GM12878 (cell line): ENCODE measurements around the gene UBE2C. TPM values are rescaled to one million over a fixed set of nuclear protein-coding genes. Genes with fewer than 3 reads are reported as not detected.

Experiments
- ATAC-seq: fragments of 200-7000 bp; cut with Tn5 transposase; 3 replicates; pipeline ENCODE4 v1.9.1; 2020; ENCODE audit warnings: mild to moderate bottlenecking, moderate library complexity
- BruUV-seq: library from RNA; stranded (reverse); fragments of 400-500 nt; replicated peaks from 2 replicates; lab custom pipeline; 2021; lab: Mats Ljungman, UMichigan
- CTCF ChIA-PET: fragments of 300-600 bp; sonication (Branson Sonifier 250); formaldehyde crosslinking; extraction: SDS; loops from one replicate; lab custom pipeline; 2021; ENCODE audit warnings: inconsistent platforms; lab: Yijun Ruan, JAX
- POLR2A ChIA-PET: fragments of 350-600 bp; formaldehyde crosslinking; extraction: SDS; loops from one replicate; lab custom pipeline; 2021; ENCODE audit warnings: inconsistent platforms; lab: Charles Lee
- RAD21 ChIA-PET: fragments of 300-600 bp; sonication (Branson Sonifier 250); formaldehyde crosslinking; loops from one replicate; lab custom pipeline; 2023; ENCODE audit warnings: antibody characterized with exemption; ENCODE audit not compliant: unreplicated experiment; lab: Charles Lee
- SMC1A ChIA-PET: fragments of 300-600 bp; sonication (Branson Sonifier 250); formaldehyde crosslinking; loops from one replicate; lab custom pipeline; 2023; ENCODE audit not compliant: unreplicated experiment, uncharacterized antibody; lab: Charles Lee
- DNase-seq: peaks from one replicate; pipeline ENCODE4 v3.0.0-alpha.2; 2011; ENCODE audit warnings: low read depth, low spot score
- FAIRE-seq: peaks from 3 replicates; lab custom pipeline; 2011; peaks lifted over from hg19 to GRCh38; lab: Jason Lieb, UNC
- H2AFZ ChIP-seq: 2 replicates; pipeline ENCODE4 v1.6.0; 2011; ENCODE audit warnings: low read depth, low read length, control low read depth; ENCODE audit not compliant: control insufficient read depth
- H3K27ac ChIP-seq: 2 replicates; pipeline ENCODE4 v1.5.1; 2011; ENCODE audit warnings: control low read depth; ENCODE audit not compliant: control insufficient read depth, insufficient read depth
- H3K27me3 ChIP-seq, 2 experiments: replicated peaks in 1 of 2; 2 replicates each; pipeline versions ENCODE4 v1.6.0 to v1.6.1; 2011; ENCODE audit warnings: low read length in 1 of 2; ENCODE audit not compliant: control insufficient read depth in 2 of 2, insufficient read depth in 2 of 2
- H3K36me3 ChIP-seq, 2 experiments: 2 replicates each; pipeline ENCODE4 v1.5.1; 2011; ENCODE audit warnings: low read length in 1 of 2; ENCODE audit not compliant: control insufficient read depth in 2 of 2, insufficient read depth in 2 of 2
- H3K4me1 ChIP-seq: 2 replicates; pipeline ENCODE4 v1.6.1; 2011; ENCODE audit warnings: mild to moderate bottlenecking, low read length, moderate library complexity, mixed read lengths; ENCODE audit not compliant: control insufficient read depth, insufficient read depth
- H3K4me2 ChIP-seq: 2 replicates; pipeline ENCODE4 v1.6.0; 2011; ENCODE audit warnings: control low read depth; ENCODE audit not compliant: control insufficient read depth, insufficient read depth
- H3K4me3 ChIP-seq: fragments of 200-600 bp; sonication (generic); 2 replicates; pipeline ENCODE4 v1.5.1; 2016
- H3K79me2 ChIP-seq: 2 replicates; pipeline ENCODE4 v1.6.0; 2011; ENCODE audit warnings: low read length; ENCODE audit not compliant: control insufficient read depth, insufficient read depth
- H3K9ac ChIP-seq: 2 replicates; pipeline ENCODE4 v1.8.0; 2011; ENCODE audit warnings: low read length, control low read depth, mixed read lengths; ENCODE audit not compliant: control insufficient read depth, insufficient read depth
- H3K9me3 ChIP-seq: replicated peaks from 3 replicates; pipeline ENCODE4 v1.5.1; 2011; ENCODE audit warnings: mild to moderate bottlenecking, low read length; ENCODE audit not compliant: control insufficient read depth, insufficient read depth
- H4K20me1 ChIP-seq: 2 replicates; pipeline ENCODE4 v1.6.0; 2011; ENCODE audit not compliant: control insufficient read depth, insufficient read depth
- CBX5 ChIP-seq: sonication (generic); IDR thresholded peaks from 2 replicates; pipeline ENCODE4 v1.6.1; 2016; ENCODE audit warnings: low read depth, moderate library complexity, mild to moderate bottlenecking, inconsistent platforms
- CHD1 ChIP-seq: IDR thresholded peaks from 2 replicates; pipeline ENCODE4 v1.6.1; 2012; ENCODE audit warnings: low read depth, low read length, improper control_type of control experiment
- CTCF ChIP-seq, 3 experiments: IDR thresholded peaks in 2 of 3; conservative IDR thresholded peaks in 1 of 3; 2 replicates each; pipeline ENCODE4 v1.5.1; 2011; ENCODE audit warnings: low read depth in 3 of 3, low read length in 3 of 3, mild to moderate bottlenecking in 3 of 3, control low read depth in 2 of 3, moderate library complexity in 2 of 3, inconsistent platforms in 1 of 3, mixed read lengths in 1 of 3; ENCODE audit not compliant: control insufficient read depth in 2 of 3, insufficient read depth in 1 of 3; ENCODE audit errors: extremely low read depth in 1 of 3
- IKZF1 ChIP-seq: fragments of 450-650 bp; conservative IDR thresholded peaks from 2 replicates; pipeline ENCODE4 v1.6.1; 2017; ENCODE audit warnings: antibody characterized with exemption, mild to moderate bottlenecking
- IRF4 ChIP-seq: IDR thresholded peaks from 2 replicates; pipeline ENCODE4 v1.6.1; 2011; ENCODE audit warnings: low read depth, low read length
- LARP7 ChIP-seq: fragments of 450-650 bp; IDR thresholded peaks from 2 replicates; pipeline ENCODE4 v1.6.1; 2017; ENCODE audit warnings: mild to moderate bottlenecking
- NR2C2 ChIP-seq: IDR thresholded peaks from 2 replicates; pipeline ENCODE4 v1.6.1; 2011; ENCODE audit warnings: borderline replicate concordance, low read depth; ENCODE audit not compliant: control insufficient read depth, insufficient read length
- POLR2AphosphoS5 ChIP-seq: IDR thresholded peaks from 2 replicates; pipeline ENCODE4 v1.6.1; 2011; ENCODE audit warnings: mild to moderate bottlenecking, low read length, inconsistent platforms
- RAD21 ChIP-seq: IDR thresholded peaks from 2 replicates; pipeline ENCODE4 v1.6.1; 2011; ENCODE audit warnings: mild to moderate bottlenecking, low read depth, low read length, moderate library complexity; ENCODE audit not compliant: insufficient read depth
- SP1 ChIP-seq: IDR thresholded peaks from one replicate; pipeline ENCODE4 v1.6.1; 2011; ENCODE audit warnings: low read depth, low read length
- YY1 ChIP-seq: IDR thresholded peaks from 2 replicates; pipeline ENCODE4 v1.6.1; 2011; ENCODE audit warnings: low read depth, mild to moderate bottlenecking, low read length
- ZBED1 ChIP-seq: IDR thresholded peaks from 2 replicates; pipeline ENCODE4 v1.6.1; 2016; ENCODE audit warnings: borderline replicate concordance
- ZNF24 ChIP-seq: fragments of 450-650 bp; IDR thresholded peaks from 2 replicates; pipeline ENCODE4 v1.6.1; 2017; ENCODE audit warnings: antibody characterized with exemption, mild to moderate bottlenecking
- WGBS: methylation state at CpG from one replicate; pipeline ENCODE4 v1.1.6; 2016; ENCODE audit warnings: low lambda C conversion rate; ENCODE audit not compliant: insufficient replicate concordance, insufficient coverage; ENCODE audit errors: missing lambda C conversion rate; 5-methylcytosine and 5-hydroxymethylcytosine counted together
- in situ Hi-C: fragments of 300-500 bp; cut with MboI; formaldehyde crosslinking; loops from 9 replicates; pipeline ENCODE4 v1.14.3; 2018; ENCODE audit warnings: mixed read lengths
- intact Hi-C: fragments of 100-400 bp; cut with micrococcal nuclease; formaldehyde crosslinking; loops from one replicate; pipeline ENCODE4 v1.14.2; 2022; ENCODE audit not compliant: unreplicated experiment
- polyA plus RNA-seq, 11 experiments: library from polyadenylated mRNA; depleted of rRNA in 4 of 11; unstranded in 6 of 11; stranded (reverse) in 5 of 11; fragments of >200 nt; fragmentation: Nextera tagmentation in 4 of 11; fragmentation: Illumina TruSeq in 1 of 11; extraction: Ambion mirVana in 4 of 11; extraction: Trizol in 1 of 11; gene quantifications; 1 replicate in 1 of 11; 2 replicates in 10 of 11; pipeline versions ENCODE4 v1.2.1 to v1.2.3, GENCODE V29; 2011 to 2016; ENCODE audit warnings: inconsistent platforms in 2 of 11, missing spikeins in 2 of 11, low read depth in 1 of 11
- total RNA-seq, 4 experiments: library from RNA; depleted of rRNA in 3 of 4; stranded (reverse); fragments of >200 nt in 3 of 4; fragmentation: Illumina TruSeq in 1 of 4; extraction: Trizol in 1 of 4; gene quantifications; 2 replicates each; pipeline versions ENCODE4 v1.2.1 to v1.2.3, GENCODE V29; 2013 to 2021
- TF ChIP-seq, protein P1 (sequence below): IDR thresholded peaks from 2 replicates; pipeline ENCODE4 v1.6.1; 2012; ENCODE audit warnings: low read length, inconsistent platforms
- TF ChIP-seq, protein P2 (sequence below): IDR thresholded peaks from 2 replicates; pipeline ENCODE4 v1.6.1; 2011; ENCODE audit warnings: mild to moderate bottlenecking, low read depth, low read length, moderate library complexity; ENCODE audit not compliant: insufficient replicate concordance

Gene UBE2C
- total and polyA plus RNA-seq, 10 of the 15 experiments (the other 5 are each of a cell fraction or from before 2014, with no cell fraction given): 86.2 to 412 (median 176) TPM

- H3K79me2 ChIP-seq: no peaks in the 10 kb centered on the region
- H3K36me3 ChIP-seq: no peaks in the 10 kb centered on the region
- ChIA-PET POLR2A (interaction anchor here (0.6 kb wide), 1 partner anchor 313 kb away, joined by 5 read pairs; no protein-coding TSS in a partner anchor), SMC1A (interaction anchor here (0.6 to 2.8 kb wide), 27 partner anchors 9 to 720 kb away, joined by 3 to 18 read pairs (median 6); partner anchors contain the start of genes SYS1 and WFDC10A), CTCF (interaction anchor here (0.5 to 4.1 kb wide), 74 partner anchors 9 to 1717 kb away, joined by 3 to 47 read pairs (median 5); partner anchors contain the start of genes RBPJL, SPINT4, SYS1 and UBE2C), RAD21 (interaction anchor here (0.6 to 2.7 kb wide), 40 partner anchors 9 to 1086 kb away, joined by 3 to 30 read pairs (median 4); partner anchors contain the start of genes PIGT, SYS1 and ZSWIM1)
- H4K20me1 ChIP-seq: no peaks in the 10 kb centered on the region
- no peak overlapping the region for H3K4me2 ChIP-seq
- intact Hi-C loops: loop anchor here (1.0 to 10.0 kb wide), 6 partner anchors 146 to 448 kb away; partner anchors contain the start of genes SYS1 and WFDC10A
- peak overlapping the region; percentile 35 for H2AFZ ChIP-seq
- no peaks in the 10 kb centered on the region for H3K9me3 ChIP-seq
- 30% methylated on average over 5 of the region's 5 CpGs for WGBS
- peak; percentile 48 for DNase-seq
- H3K9ac ChIP-seq: no peak overlapping the region
- H3K27me3 ChIP-seq: no peaks in the 10 kb centered on the region
- no peak overlapping the region for H3K4me3 ChIP-seq
- ATAC-seq: peak; percentile 88
- no peak overlapping the region for H3K27ac ChIP-seq
- BruUV-seq: no TSS peak
- no peaks in the 10 kb centered on the region; the same call in 1 of the 2 replicates for H3K4me1 ChIP-seq
- FAIRE-seq: peak; percentile 97
- in situ Hi-C loops: loop anchor here (5.0 kb wide), 2 partner anchors 314 to 449 kb away; no protein-coding TSS in a partner anchor
- TF ChIP-seq POLR2AphosphoS5: no peak
- no peak for TF ChIP-seq ZNF24
- TF ChIP-seq NR2C2: no peak
- TF ChIP-seq LARP7: no peak
- TF ChIP-seq CHD1: no peak
- TF ChIP-seq RAD21: peak; percentile 99
- peak; percentile 83 to 97 (median 92); a peak in 5 of 6 replicates for TF ChIP-seq CTCF (IDR thresholded peaks at IDR 0.05 in 2 of 3, conservative IDR thresholded peaks at IDR 0.05 in 1 of 3; ENCODE audit: control insufficient read depth in 2 of 3, extremely low read depth in 1 of 3, insufficient read depth in 1 of 3, low read depth in 3 of 3, low read length in 3 of 3)
- TF ChIP-seq, protein P1, sequence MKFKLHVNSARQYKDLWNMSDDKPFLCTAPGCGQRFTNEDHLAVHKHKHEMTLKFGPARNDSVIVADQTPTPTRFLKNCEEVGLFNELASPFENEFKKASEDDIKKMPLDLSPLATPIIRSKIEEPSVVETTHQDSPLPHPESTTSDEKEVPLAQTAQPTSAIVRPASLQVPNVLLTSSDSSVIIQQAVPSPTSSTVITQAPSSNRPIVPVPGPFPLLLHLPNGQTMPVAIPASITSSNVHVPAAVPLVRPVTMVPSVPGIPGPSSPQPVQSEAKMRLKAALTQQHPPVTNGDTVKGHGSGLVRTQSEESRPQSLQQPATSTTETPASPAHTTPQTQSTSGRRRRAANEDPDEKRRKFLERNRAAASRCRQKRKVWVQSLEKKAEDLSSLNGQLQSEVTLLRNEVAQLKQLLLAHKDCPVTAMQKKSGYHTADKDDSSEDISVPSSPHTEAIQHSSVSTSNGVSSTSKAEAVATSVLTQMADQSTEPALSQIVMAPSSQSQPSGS: no peak
- peak; percentile 63; the same call in 1 of the 2 replicates for TF ChIP-seq YY1
- TF ChIP-seq IKZF1: no peak
- TF ChIP-seq IRF4: no peak
- TF ChIP-seq CBX5: no peak
- TF ChIP-seq ZBED1: no peak
- TF ChIP-seq, protein P2, sequence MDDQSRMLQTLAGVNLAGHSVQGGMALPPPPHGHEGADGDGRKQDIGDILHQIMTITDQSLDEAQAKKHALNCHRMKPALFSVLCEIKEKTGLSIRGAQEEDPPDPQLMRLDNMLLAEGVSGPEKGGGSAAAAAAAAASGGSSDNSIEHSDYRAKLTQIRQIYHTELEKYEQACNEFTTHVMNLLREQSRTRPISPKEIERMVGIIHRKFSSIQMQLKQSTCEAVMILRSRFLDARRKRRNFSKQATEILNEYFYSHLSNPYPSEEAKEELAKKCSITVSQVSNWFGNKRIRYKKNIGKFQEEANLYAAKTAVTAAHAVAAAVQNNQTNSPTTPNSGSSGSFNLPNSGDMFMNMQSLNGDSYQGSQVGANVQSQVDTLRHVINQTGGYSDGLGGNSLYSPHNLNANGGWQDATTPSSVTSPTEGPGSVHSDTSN: no peak
- no peak for TF ChIP-seq SP1
These were observed 41.2 kb upstream of the UBE2C start for GRCh38 chr20:45771182-45771759.
